B cell (primary cell): ENCODE measurements around the gene SEPTIN1.

Experiments used
- EZH2 ChIP-seq: IDR thresholded peaks from 2 replicates; pipeline ENCODE4 v1.6.1; 2012; ENCODE audit warnings: borderline replicate concordance, low read depth, mild to moderate bottlenecking, moderate library complexity, low read length; ENCODE audit not compliant: insufficient read depth, poor library complexity, severe bottlenecking
- TF ChIP-seq, protein P1 (sequence below): fragments of 200-600 bp; IDR thresholded peaks from one replicate; pipeline ENCODE4 v1.8.0; 2022; ENCODE audit warnings: antibody characterized with exemption, mild to moderate bottlenecking

GRCh38 chr16:30399435-30400186, 17.2 kb upstream of the SEPTIN1 start:
- TF ChIP-seq EZH2, result no peak
- TF ChIP-seq, protein P1, sequence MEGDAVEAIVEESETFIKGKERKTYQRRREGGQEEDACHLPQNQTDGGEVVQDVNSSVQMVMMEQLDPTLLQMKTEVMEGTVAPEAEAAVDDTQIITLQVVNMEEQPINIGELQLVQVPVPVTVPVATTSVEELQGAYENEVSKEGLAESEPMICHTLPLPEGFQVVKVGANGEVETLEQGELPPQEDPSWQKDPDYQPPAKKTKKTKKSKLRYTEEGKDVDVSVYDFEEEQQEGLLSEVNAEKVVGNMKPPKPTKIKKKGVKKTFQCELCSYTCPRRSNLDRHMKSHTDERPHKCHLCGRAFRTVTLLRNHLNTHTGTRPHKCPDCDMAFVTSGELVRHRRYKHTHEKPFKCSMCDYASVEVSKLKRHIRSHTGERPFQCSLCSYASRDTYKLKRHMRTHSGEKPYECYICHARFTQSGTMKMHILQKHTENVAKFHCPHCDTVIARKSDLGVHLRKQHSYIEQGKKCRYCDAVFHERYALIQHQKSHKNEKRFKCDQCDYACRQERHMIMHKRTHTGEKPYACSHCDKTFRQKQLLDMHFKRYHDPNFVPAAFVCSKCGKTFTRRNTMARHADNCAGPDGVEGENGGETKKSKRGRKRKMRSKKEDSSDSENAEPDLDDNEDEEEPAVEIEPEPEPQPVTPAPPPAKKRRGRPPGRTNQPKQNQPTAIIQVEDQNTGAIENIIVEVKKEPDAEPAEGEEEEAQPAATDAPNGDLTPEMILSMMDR, result no peak
